Measurements from ENCODE around the gene NLRP4.
"Not testable (repeated sequence)": the region's sequence is repeated elsewhere in the genome, so short reads cannot be mapped to it uniquely, and the experiment has no call there.

The NLRP4 gene

DNA sequence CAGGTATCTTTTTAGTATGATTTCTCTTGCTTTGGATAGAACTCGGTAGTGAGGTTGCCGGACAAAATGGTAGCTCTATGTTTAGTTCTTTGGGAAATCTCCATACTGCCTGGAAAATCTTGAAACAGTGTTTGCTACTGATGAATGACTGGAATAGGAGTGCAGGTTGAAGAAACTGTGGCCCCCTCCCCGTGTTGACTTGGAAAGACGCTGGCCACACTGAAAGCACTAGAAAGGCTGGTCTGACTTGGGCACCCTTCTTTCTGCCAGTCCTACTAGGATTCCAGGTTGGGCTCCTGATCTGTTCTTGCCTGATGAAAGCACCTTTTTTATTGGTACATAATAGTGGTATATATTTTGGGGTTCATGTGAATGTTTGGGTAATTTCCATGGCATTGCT is 46.3 kb downstream of the NLRP4 start:
- no peak for DNase-seq

GRCh38 chr19:55898911-55899310 is 62.6 kb downstream of the NLRP4 start:
- DNase-seq, result no peak

GRCh38 chr19:55901369-55902079 is 65.2 kb downstream of the NLRP4 start:
- DNase-seq, result no peak

DNA sequence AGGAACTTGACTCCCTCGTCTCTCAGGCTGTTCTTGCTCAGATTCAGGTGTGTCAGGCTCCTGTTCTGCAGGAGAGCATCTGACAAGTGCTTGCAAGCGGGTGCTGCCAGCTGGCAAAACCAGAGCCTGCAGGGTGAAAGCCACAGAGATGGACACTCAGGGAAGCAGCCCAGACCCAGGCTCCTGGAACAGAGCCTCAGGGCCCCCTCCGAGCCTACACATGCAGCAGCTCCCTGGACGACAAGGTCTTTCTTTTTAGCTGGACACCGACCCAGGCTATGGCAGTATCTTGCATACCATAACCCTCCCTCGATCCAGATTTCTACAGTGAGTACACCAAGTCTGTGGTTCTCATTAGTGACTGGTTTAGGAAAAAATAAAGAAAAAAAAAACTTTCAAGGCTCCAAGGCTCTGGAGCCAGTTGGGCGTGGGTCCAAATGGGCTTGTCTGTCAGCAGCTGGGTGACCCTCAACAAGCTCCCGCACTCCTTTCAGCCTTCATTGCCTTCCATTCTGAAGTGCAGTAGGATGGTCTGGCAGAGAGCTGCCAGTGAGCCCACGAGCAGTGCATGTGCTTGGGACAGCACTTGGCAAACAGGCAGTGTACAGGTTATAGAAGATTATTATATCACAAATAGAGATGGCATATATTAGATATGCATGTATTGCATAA is 65.9 kb downstream of the NLRP4 start:
- no peak for DNase-seq

- no peak for DNase-seq
Observed at GRCh38 chr19:55907286-55907685, 70.9 kb downstream of the NLRP4 start.

DNA sequence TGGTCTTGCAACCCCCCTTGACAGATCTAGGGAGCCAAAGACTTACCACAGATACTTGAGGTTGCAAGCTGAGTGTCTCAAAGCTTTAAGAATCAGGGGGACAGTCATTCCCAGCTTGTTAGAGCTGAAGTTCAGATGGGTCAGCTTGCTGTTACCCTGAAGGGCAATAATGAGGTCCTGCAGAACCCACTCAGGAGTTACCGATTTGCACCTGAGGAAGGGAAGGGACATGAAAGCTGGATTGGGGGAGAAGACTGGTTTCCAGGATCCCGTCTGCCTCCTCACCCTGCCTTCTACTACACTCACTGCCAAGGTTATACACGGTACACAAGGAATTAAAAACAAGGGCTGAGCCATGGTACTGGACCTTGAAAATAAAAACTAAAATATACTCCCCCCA is 71.4 kb downstream of the NLRP4 start:
- no peak for DNase-seq

DNA sequence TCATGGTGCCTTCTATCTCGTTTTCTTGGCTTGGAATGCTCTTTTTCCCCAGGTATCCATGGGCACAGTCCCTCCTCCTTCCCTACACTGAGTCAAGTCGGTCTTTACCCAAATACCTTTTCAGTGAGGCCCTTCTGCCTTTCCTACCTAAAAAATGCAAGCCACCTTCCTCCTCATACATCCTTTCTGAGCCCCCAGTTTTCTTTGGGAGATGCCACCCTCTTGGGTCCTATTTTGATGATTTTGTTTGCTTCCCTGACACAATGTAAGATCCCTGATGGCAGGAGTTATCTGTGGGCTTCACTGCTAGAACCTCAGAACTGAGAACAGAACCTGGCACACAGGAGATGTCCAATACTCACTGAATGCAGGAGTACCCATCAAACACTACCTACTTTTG is 73.5 kb downstream of the NLRP4 start:
- DNase-seq, result no peak

GRCh38 chr19:55912916-55913315 is 76.6 kb downstream of the NLRP4 start:
- DNase-seq, result no peak

DNA sequence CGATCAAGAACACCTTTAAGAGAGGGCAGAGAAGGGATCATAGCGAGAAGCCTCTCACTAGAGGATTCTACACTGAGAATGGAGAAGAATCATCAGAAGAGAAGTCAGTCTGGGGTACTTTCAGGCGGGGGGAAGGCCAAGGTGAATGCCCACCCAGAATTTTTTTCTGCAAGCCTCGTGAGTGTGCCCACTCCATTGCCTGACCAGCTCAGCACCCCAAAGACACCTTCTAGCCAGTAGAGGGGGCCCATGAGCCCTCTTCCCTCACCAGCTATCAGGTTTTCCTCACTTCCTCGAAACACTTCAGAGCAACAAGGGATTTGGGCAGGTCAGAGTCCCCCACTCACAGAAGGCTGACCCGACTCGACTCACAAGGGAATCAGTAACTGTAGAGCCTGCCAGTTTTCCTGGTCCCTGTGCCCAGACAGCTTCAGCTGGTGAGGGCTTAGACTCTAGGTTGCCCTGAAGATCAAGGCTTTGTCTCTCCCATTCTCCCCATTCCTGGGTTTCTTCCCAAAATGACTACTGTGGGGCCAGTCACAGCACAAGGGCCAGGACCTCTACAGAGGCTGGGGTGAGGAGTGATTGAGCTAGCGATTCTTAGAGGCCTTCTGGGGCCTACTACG is 77.4 kb downstream of the NLRP4 start:
- DNase-seq, result no peak

GRCh38 chr19:55923556-55923955 is 87.2 kb downstream of the NLRP4 start:
- no peak for DNase-seq

DNA sequence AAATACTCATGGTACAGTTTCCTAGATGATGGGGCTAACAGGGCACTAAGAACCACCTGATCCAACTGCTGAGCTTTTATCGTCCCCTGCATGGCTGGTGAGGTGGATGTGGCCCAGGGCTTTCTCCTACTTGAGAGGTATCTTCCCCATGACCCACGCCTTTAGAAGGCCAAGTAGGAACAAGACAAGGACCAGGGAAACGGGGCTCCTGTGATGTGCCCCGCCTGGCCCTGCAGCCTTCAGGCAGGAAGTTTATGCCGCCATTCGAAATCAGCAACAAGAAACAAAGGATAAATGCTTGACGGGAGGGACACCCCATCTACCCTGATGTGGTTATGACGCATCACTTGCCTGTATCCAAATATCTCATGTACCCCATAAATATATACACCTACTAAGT is 91.7 kb downstream of the NLRP4 start:
- DNase-seq, result no peak

DNA sequence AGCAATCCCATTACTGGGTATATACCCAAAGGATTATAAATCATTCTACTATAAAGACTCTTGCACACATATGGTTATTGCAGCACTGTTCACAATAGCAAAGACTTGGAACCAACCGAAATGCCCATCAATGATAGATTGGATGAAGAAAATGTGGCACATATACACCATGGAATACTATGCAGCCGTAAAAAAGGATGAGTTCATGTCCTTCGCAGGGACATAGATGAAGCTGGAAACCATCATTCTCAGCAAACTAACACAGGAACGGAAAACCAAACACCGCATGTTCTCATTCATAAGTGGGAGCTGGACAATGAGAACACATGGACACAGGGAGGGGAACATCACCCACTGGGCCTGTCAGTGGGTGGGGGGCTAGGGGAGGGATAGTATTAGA is 92.9 kb downstream of the NLRP4 start:
- DNase-seq, result not testable (repeated sequence)

- no peak for DNase-seq
Observed at GRCh38 chr19:55930996-55931515, 94.7 kb downstream of the NLRP4 start.
